GM23248 (cell line): ENCODE measurements around the gene LYSET.
"Not testable (repeated sequence)": the region's sequence is repeated elsewhere in the genome, so short reads cannot be mapped to it uniquely, and the experiment has no call there.

Experiments
- EZH2 ChIP-seq: fragments of 200-600 bp; sonication (generic); IDR thresholded peaks from 2 replicates; pipeline ENCODE4 v1.6.1; 2018; ENCODE audit warnings: antibody characterized with exemption, mild to moderate bottlenecking; ENCODE audit not compliant: insufficient read depth, poor library complexity, severe bottlenecking
- EZH2phosphoT487 ChIP-seq: fragments of 200-600 bp; sonication (generic); IDR thresholded peaks from 2 replicates; pipeline ENCODE4 v1.6.1; 2018; ENCODE audit warnings: antibody characterized with exemption, moderate library complexity, mild to moderate bottlenecking, low read depth; ENCODE audit not compliant: insufficient read depth

- not testable (repeated sequence) for TF ChIP-seq EZH2phosphoT487, EZH2
Observed at GRCh38 chr14:93158349-93158748, 26.8 kb upstream of the LYSET start.
